Measurements from ENCODE around the gene PRM1. TPM values are rescaled to one million over a fixed set of nuclear protein-coding genes. Genes with fewer than 3 reads are reported as not detected.

Gene PRM1
- total RNA-seq: not detected in 2 replicates

- intact Hi-C loops (cut with micrococcal nuclease): no loop called here
These were observed at the start of gene PRM1 for GRCh38 chr16:11280616-11281522. TSS of gene PRM1 (minus strand) at chr16:11281330. CDS start at chr16:11281238, 92 bp downstream.

GRCh38 chr16:11330526-11331237 is 49.6 kb upstream of the PRM1 start:
- intact Hi-C loops (cut with micrococcal nuclease): no loop called here

GRCh38 chr16:11329891-11330290 is 48.8 kb upstream of the PRM1 start:
- intact Hi-C loops (cut with micrococcal nuclease): loop anchor here (1.0 kb wide), 1 partner anchor 24 kb away; no protein-coding TSS in a partner anchor

- intact Hi-C loops (cut with micrococcal nuclease): loop anchor here (1.0 kb wide), 1 partner anchor 25 kb away; no protein-coding TSS in a partner anchor
These were observed 48.0 kb upstream of the PRM1 start for GRCh38 chr16:11329071-11329491.

GRCh38 chr16:11328172-11329070 is 47.3 kb upstream of the PRM1 start:
- intact Hi-C loops (cut with micrococcal nuclease): loop anchor here (1.0 kb wide), 4 partner anchors 17 to 31 kb away; partner anchors contain the start of gene RMI2

GRCh38 chr16:11327277-11328171 is 46.4 kb upstream of the PRM1 start:
- intact Hi-C loops (cut with micrococcal nuclease): loop anchor here (1.0 kb wide), 3 partner anchors 16 to 30 kb away; partner anchors contain the start of gene RMI2

GRCh38 chr16:11326737-11327276 is 45.7 kb upstream of the PRM1 start:
- intact Hi-C loops (cut with micrococcal nuclease): no loop called here

GRCh38 chr16:11326084-11326736 is 45.1 kb upstream of the PRM1 start:
- intact Hi-C loops (cut with micrococcal nuclease): no loop called here

GRCh38 chr16:11325404-11326083 is 44.4 kb upstream of the PRM1 start:
- intact Hi-C loops (cut with micrococcal nuclease): loop anchor here (1.0 kb wide), 1 partner anchor 67 kb away; no protein-coding TSS in a partner anchor

- intact Hi-C loops (cut with micrococcal nuclease): no loop called here
These were observed 42.6 kb upstream of the PRM1 start for GRCh38 chr16:11323551-11324336.

- intact Hi-C loops (cut with micrococcal nuclease): no loop called here
These were observed 41.7 kb upstream of the PRM1 start for GRCh38 chr16:11322823-11323222.

- intact Hi-C loops (cut with micrococcal nuclease): no loop called here
These were observed 40.5 kb upstream of the PRM1 start for GRCh38 chr16:11321662-11322061.

- intact Hi-C loops (cut with micrococcal nuclease): no loop called here
These were observed 39.0 kb upstream of the PRM1 start for GRCh38 chr16:11320170-11320569.

- intact Hi-C loops (cut with micrococcal nuclease): no loop called here
These were observed 38.5 kb upstream of the PRM1 start for GRCh38 chr16:11319529-11320146.

- intact Hi-C loops (cut with micrococcal nuclease): no loop called here
These were observed 37.7 kb upstream of the PRM1 start for GRCh38 chr16:11318817-11319216.

GRCh38 chr16:11316331-11317015 is 35.3 kb upstream of the PRM1 start:
- intact Hi-C loops (cut with micrococcal nuclease): no loop called here

GRCh38 chr16:11315510-11315909 is 34.4 kb upstream of the PRM1 start:
- intact Hi-C loops (cut with micrococcal nuclease): no loop called here
